Stimulated activated CD4-positive, alpha-beta T cell treated with anti-CD3 and anti-CD28 coated beads, Interleukin-12 subunit alpha, Interleukin-12 subunit beta, amount 100 ng/mL, for 4 hours (primary cell): Measurements from ENCODE around the gene RASSF7.
"Not testable (repeated sequence)": the region's sequence is repeated elsewhere in the genome, so short reads cannot be mapped to it uniquely, and the experiment has no call there.

Source experiments
- DNase-seq: peaks from one replicate; pipeline ENCODE4 v3.0.0-alpha.2; 2020

Gene RASSF7, protein sequence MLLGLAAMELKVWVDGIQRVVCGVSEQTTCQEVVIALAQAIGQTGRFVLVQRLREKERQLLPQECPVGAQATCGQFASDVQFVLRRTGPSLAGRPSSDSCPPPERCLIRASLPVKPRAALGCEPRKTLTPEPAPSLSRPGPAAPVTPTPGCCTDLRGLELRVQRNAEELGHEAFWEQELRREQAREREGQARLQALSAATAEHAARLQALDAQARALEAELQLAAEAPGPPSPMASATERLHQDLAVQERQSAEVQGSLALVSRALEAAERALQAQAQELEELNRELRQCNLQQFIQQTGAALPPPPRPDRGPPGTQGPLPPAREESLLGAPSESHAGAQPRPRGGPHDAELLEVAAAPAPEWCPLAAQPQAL

DNA sequence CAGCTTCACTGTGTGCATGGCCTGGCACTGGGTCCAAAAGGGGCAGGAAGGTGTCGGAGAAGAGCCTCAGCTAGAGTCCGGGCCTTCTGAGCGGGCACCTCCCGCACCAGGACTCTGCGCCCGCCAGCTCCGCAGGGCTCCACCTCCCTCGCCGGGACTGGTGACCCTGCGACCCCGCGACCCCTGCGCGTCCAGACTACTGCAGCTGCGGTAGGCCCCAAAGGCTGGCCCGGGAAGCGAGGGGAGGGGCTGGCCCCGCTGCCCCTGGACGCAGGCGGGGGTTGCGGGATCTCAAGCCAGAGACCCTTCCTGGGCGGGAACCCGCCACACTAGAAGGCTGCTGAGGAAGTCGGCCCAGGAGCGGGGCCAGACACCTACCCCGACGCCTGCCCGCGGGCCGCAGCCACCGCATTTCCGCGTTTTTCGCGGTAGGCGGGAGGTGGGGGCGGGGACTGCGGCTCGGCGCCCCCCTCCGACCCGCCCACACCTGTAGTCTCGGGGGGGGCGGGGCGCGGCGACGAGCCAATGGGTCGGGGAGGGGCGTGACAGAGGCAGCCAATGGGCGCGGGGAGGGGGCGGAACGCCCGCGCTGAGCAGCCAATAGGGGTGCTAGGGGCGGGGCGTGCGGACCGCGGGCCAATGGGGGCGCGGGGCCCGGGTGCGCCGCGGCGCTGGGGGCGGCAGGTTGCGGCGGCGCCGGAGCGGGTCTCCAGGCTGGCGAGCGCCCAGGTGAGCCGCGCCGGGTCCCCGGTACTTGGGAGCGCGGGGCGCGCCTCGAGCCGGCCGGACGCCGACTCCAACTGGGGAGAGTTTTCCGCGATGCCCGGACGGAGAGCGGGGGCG is at the start of gene RASSF7, which contains the start of gene LMNTD2:
RASSF7 (plus strand) TSS at position 666 of the 843 bp plus-strand sequence. CDS start 799 bp downstream, outside the sequence.
LMNTD2 (minus strand) TSS at position 434 of the 843 bp plus-strand sequence; CDS start at position 412, 22 bp downstream.
- peak; percentile 97 for DNase-seq

DNA sequence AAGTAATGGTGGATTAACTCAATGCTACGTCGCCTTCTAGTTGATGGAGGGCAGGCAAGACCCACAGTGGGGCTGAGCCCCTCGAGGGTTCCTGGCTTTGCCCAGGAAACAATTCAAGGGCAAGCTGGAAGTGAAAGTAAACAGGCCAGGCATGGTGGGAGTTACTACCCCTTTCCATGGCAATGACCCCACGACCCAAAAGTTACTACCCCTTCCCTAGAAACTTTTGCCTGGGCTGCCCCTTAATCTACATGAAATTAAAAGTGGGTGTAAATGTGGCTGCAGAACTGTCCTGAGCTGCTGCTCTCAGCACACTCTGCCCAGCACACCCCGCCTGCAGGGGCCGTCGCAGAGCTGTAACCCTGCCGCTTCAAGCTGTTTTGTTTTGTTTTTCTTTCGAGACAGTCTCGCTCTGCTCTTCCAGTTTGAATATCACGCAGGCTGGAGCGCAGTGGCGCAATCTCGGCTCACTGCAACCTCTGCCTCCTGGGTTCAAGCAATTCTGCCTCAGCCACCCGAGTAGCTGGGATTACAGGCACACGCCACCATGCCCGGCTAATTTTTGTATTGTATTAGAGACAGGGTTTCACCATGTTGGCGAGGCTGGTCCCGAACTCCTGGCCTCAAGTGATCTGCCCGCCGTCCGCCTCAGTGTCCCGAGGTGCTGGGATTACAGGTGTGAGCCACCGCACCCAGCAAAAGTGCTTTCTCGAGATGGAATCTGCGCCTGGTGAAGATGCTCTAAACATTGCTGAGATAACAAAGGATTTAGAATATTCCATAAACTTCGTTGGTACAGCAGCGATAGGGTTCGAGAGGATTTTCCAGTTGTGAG is 47.8 kb upstream of the RASSF7 start:
- no peak for DNase-seq

DNA sequence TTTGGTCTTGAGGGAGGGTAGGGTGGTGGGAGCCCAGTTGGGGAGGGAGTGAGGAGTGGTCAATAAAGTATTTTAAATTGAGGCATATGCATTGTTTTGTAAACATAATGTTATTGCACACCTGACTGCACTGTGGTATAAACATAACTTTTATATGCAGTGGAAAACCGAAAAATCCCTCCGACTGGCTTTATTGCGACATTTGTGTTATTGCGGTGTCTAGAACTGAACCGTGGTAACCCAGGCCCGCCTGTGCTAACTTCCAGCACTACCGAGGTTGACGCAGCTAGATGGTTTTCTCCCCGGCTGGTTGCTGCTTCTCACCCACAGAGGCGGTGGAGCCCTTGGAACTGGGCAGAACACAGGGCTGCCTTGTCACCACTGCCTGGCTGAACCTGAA is 46.2 kb upstream of the RASSF7 start:
- no peak for DNase-seq

DNA sequence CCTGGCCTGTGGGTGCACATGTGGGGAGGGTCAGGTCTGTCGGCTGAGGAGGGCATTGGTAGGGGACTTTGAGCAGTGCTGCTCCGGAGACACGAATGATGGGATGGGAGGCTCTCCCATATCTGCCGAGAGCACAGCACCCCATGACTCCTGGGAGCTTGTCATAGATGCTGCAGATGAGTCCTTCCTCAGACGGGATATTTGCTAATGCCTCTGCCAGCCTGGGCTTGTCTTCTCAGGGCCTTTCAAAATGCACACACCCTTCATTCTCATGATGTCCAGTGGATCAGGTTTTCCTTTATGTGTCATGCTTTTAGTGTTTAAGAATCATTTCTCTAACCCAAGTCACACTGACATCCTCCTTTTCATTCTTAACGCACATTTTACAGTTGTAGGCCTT is 45.6 kb upstream of the RASSF7 start:
- DNase-seq, result no peak

DNA sequence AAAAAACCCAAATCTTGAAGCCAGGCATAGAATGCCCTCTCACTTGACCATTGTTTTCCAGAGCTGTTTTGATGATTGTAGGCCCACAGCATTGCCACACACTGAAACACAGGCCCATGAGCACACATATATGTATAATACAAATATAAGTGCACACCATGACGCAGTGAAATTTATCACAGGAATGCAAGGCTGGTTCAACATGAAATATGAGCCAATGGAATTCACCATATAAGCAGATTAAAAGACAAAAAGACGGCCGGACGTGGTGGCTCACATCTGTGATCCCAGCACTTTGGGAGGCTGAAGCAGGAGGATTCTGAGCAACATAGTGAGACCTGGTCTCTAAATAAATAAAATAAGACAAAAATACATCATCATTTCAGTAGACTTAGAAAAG is 44.4 kb upstream of the RASSF7 start:
- no peak for DNase-seq

DNA sequence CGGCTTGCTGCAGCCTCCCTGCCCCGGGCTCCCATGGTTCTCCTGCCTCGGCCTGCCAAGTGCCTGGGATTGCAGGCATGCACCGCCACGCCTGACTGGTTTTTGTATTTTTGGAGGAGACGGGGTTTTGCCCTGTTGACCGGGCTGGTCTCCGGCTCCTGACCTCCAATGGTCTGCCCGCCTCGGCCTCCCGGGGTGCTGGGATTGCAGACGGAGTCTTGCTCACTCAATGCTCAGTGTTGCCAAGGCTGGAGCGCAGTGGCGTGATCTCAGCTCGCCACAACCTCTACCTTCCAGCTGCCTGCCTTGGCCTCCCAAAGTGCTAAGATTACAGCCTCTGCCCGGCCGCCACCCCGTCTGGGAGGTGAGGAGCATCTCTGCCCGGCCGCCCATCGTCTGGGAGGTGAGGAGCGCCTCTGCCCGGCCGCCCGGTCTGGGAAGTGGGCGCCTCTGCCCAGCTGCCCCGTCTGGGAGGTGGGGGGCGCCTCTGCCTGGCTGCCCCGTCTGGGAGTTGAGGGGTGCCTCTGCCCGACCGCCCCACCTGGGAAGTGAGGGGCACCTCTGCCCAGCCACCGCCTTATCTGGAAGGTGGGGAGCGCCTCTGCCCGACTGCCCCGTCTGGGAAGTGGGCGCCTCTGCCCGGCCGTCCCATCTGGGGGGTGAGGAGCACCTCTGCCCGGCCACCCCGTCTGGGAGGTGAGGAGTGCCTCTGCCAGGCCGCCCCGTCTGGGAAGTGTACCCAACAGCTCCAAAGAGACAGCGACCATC is 43.7 kb upstream of the RASSF7 start:
- DNase-seq, result not testable (repeated sequence)

DNA sequence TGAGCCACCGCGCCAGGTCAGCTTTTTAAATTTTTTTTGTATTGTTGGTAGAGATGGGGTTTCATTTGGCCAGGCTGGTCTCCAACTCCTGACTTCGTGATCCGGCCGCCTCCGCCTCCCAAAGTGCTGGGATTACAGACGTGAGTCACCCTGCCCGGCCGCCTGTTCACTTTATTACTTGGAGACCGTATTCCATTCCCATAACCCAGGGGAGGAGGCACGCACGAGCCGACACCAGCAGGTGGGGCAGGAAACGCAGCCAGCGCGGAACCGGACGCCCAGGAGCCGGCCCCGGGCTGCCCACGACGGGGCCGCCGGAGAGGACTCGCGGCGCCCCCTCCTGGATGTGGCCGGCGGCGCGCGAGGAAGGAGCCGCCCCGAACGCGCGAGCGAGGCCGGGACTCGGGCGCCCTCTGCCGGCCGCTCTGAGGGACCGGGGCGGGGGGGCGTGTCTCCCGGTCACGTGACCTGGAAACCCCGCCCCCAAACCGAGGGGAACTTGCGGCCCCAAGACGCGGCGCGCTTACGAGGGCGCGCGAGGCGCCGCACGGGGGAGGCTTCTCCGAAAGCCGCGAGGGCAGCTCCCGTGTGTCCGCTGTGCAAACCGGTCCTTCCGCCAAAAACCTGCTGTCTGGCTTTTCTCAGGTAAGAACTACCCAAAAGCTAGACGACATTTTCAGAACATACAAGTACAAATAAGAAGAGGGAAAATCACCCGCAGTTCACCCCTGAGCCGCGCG is 42.1 kb upstream of the RASSF7 start:
- DNase-seq, result peak; percentile 88

DNA sequence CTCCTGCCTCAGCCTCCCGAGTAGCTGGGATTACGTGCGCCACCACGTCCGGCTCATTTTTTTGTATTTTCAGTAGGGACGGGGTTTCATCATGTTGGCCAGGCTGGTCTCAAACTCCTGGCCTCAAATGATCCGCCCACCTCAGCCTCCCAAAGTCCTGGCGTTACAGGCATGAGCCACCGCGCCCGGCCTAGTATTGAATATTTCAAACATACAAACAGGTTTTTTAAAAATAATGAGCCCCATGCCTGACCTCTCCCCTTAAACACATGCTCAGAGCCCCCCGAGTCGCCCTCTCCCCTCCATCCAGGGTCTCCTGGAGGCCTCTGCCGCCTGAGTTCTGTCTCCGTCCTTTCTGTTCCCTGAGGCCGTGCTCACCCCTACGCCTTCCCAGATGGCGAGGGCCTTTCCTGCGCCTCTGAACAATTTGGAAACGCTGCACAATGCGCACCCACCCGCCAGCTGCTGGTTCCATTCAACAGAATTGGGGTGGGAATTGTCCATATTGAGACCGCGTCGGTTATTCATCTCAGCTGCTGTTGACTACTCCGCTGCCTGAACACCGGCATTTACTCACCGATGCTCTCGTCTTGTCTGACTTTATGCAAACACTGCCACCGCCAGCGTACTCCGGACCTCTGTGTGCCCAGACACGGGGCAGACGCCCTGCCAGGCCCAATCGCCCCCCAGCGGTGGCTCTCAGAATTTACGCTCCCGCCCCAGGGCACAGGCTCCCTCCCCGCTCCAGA is 40.2 kb upstream of the RASSF7 start:
- no peak for DNase-seq

DNA sequence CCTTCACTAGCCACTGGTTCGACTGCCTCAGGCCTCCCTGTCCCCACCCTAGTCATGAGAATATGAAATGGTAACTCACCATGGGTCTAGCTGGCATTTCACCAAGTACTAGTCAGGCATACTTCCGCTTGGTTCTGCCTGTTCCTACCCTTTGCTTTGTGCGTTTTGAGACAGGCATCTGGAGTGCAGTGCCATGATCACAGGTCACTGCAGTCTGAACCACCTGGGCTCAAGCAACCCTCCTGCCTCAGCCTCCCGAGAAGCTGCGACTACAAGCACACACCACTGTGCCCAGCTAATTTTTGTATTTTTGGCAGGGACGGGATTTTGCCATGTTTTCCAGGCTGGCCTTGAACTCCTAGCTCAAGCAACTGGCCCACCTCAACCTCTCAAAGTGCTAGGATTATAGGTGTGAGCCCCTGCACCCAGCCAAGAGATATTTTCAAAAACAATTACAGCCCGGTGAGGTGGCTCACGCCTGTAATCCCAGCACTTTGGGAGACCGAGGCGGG is 39.5 kb upstream of the RASSF7 start:
- no peak for DNase-seq

DNA sequence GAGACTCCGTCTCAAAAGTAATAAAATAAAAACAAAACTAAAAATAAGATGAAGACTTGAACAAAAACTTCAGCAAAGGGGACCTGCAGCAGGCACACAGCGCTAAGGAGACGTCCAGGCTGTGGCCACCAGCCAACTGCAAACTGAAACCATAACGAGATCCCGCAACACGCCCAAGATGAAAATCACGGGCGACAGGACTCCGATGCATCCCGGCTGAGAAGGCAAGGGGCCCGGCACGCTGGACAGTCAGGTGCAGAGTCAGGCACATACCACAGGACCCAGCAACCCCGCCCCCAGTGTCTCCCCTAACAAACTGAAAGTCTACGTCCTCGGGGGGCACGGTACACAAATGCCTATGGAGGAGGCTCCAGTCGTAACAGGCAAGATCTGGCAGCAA is 34.6 kb upstream of the RASSF7 start:
- no peak for DNase-seq

DNA sequence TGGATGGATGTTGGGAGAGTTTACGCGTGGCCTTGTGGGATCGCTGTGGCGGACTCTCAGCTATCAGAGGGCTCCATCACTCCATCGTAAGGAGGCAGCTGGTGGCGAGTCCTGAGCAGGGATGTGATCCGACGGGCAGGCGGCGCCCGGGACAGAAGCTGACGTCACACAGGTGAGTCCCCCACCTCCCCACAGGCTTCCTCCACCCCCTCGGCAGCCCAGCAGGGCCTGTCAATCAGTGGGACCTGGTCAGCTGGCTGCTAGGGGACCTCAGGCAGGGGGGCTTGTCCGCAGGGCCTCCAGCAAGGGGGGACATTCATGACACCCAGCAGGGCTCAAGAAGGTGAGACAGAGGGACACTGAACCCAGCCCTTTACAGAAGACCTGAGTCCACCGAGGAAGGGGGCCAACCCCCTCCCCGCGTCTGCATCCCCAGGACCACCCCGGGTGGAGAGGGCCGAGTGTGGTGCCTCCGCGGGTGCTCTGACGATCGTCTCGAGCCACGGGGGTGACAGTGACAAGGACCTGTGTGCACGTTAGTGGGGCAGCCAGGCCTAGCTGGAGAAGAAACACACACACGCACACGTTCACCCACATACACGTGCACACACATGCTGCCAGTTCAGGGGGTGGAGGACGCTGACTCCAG is 32.5 kb upstream of the RASSF7 start:
- DNase-seq, result no peak

DNA sequence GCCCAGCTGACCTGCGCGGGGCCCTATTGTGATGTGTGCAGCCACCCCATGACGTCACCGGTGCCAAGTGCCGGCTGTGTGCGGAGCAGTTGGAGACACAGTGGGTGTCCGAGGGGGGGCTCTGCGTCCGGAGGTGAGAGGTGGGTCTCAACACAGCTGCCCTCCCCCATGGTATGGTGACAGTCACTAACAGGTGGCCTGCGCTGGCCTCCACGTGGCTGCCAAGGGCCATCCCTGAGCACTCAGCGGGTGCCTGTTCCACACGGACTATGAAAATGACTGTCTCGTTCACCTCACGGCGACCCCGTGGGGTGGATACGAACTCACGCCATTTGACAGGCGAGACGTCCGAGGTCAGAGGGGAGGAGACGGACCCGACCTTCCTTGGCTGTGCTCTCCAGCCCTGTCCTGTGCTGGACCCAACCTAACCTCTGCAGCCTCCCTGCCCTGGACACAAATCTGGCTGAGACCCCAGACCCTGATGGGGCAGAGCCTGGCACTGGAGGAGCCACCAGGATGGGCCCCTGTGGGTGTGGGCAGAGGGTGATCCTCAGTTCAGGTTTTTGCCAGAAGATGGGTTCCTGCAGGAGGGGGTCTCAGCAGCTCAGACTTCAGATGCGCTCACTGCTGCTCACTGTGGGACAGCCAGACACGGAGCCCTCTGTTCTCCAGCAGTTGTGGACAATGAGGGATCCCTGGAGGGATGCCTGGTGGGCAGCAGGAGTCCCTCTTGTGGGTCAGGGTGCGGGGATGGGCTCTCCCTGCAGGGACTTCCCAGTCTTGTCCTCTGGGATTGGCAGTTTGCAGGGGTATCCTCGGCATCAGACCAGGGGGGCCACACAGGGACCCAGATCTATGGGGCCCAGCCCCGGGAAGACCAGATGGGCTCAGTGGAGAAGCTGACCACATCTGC is 31.7 kb upstream of the RASSF7 start:
- DNase-seq, result no peak

DNA sequence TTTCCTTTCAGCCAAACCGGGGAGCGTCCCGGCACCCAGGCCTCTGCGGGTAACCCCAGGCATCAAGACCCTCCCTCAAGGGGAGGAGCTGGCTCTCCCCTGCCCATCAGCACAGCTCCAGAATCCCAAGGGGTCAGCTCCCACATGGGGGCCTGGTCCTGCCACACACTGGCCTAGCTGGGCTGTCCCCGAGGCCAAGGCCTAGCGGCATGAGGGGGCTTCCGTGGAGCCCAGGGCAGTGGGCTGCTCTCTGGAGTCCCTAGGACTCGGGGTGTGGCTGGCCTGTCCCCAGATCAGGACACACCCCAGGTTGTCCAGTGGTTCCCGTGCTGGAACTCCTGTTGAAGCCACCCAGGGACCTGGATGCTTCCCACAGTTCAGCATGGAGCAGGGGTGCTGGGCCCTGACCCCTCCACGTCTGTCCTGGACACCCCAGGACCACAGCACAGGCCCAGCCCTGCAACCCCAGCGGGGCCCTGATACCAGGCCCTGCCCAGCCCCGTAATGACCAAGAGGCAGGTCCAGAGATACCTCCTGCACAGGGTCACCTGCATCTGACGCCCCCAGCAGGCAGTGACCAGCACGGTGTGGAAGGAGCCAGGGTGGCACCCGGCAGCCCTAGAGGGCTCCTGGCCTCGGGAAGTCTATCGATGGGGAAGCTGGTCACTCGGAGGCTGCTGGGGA is 30.9 kb upstream of the RASSF7 start:
- no peak for DNase-seq

DNA sequence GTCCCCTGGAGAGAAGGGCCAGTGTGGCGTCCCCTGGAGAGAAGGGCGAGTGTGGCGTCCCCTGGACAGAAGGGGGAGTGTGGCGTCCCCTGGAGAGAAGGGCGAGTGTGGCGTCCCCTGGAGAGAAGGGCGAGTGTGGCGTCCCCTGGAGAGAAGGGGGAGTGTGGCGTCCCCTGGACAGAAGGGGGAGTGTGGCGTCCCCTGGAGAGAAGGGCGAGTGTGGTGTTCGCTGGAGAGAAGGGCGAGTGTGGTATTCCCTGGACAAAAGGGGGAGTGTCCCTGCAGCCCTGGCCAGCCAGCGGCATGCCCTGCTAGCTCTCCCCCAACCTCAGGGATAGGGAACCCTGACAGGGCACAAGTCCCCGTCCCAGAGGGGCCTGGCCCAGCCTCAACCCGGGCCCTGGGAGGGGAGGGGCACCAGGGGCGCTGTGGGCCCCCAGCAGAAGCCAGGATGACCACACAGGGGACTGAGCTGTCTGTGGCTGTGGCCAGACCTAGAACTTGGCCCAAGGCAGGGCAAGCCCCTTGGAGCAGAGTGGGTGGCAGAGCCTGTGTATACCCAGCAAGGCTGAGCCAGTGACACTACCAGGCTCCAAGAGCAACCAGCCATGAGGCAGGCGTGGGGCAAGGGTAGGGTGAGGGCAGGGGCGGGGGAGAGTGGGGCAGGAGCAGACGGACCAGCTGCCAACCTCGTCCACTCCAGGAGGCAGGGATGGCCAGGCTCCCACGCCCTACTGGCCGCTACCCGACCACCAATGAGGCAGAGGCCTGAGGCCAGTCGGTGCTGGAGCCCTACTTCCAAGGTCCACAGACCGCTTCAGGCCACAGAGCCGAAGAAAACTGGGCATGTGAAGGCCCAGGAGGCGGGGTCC is 29.6 kb upstream of the RASSF7 start:
- no peak for DNase-seq

DNA sequence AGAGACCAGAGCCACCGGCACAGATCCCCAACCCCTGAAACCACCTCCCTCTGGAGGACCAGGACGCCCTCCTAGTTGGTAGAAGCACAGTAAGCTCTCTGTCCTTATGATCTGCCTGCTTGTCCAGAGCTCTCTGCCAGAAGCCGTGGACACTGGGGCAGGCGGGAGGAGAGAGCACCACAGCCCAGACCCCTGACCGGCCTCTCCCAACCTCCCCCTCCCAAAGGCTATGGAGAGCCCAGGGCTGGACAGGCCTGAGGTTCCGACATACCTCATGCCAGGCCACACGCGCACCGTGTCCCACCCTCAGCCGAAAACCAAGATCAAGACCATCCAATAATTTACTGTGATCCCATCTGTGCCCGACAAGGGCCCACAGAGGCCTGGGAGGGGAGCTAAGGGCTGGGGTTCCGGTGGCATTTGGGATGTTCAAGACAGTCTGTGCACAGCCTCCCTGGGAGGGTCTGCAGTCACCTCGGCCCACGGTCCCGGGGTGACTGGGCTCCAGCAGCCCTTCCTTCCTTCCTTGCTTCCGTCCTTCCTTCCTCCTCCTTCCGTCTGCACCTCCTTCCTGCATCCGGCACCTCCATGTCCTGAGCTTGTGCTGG is 28.7 kb upstream of the RASSF7 start:
- DNase-seq, result no peak

DNA sequence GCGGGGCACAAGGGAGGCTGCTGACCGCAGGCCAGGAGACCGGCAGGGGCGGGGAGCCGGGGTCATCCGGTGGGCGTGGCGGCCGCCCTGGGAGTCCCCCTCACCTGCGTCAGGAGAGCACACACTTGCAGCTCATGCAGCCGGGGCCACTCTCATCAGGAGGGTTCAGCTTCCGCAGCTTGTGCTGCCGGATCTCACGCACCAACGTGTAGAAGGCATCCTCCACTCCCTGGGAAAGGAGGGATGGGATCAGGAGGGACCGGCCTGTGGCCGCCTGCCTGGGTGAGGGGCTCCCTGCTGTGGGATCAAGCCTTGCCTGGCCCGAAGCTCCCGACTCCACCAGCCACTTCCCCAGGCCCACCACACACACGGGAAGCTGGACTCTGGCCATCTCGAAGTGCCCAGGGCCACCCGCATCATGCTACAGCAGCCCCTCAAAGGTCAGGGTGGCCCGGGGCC is 28.2 kb upstream of the RASSF7 start:
- no peak for DNase-seq
